Astrocyte of the cerebellum (primary cell): ENCODE results near the gene RECQL5.

ENCODE experiments used
- DNase-seq: peaks from one replicate; pipeline ENCODE4 v3.0.0-alpha.2; 2011; ENCODE audit warnings: low read depth
- H3K4me3 ChIP-seq: 2 replicates; pipeline ENCODE4 v1.5.1; 2011; ENCODE audit warnings: mild to moderate bottlenecking, low read depth, low read length, moderate library complexity
- in situ Hi-C: cut with HindIII; loops from 2 replicates; pipeline ENCODE4 v1.10.0; 2017; ENCODE audit warnings: low sequenced_read_pairs
- TF ChIP-seq, protein P1 (sequence below): IDR thresholded peaks from 2 replicates; pipeline ENCODE4 v1.5.1; 2012; ENCODE audit warnings: low read length, low read depth, moderate library complexity, mild to moderate bottlenecking; ENCODE audit errors: missing control alignments

Gene RECQL5

GRCh38 chr17:75680431-75680830 lies 13.5 kb upstream of the RECQL5 start:
- TF ChIP-seq, protein P1, sequence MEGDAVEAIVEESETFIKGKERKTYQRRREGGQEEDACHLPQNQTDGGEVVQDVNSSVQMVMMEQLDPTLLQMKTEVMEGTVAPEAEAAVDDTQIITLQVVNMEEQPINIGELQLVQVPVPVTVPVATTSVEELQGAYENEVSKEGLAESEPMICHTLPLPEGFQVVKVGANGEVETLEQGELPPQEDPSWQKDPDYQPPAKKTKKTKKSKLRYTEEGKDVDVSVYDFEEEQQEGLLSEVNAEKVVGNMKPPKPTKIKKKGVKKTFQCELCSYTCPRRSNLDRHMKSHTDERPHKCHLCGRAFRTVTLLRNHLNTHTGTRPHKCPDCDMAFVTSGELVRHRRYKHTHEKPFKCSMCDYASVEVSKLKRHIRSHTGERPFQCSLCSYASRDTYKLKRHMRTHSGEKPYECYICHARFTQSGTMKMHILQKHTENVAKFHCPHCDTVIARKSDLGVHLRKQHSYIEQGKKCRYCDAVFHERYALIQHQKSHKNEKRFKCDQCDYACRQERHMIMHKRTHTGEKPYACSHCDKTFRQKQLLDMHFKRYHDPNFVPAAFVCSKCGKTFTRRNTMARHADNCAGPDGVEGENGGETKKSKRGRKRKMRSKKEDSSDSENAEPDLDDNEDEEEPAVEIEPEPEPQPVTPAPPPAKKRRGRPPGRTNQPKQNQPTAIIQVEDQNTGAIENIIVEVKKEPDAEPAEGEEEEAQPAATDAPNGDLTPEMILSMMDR, result no peak
- in situ Hi-C loops, result no loop called here
- no peak overlapping the region for H3K4me3 ChIP-seq
- DNase-seq, result no peak

GRCh38 chr17:75679706-75680211 lies 12.8 kb upstream of the RECQL5 start:
- in situ Hi-C loops, result no loop called here
- TF ChIP-seq, protein P1, result peak; percentile 36
- H3K4me3 ChIP-seq, result no peak overlapping the region
- DNase-seq, result no peak

DNA sequence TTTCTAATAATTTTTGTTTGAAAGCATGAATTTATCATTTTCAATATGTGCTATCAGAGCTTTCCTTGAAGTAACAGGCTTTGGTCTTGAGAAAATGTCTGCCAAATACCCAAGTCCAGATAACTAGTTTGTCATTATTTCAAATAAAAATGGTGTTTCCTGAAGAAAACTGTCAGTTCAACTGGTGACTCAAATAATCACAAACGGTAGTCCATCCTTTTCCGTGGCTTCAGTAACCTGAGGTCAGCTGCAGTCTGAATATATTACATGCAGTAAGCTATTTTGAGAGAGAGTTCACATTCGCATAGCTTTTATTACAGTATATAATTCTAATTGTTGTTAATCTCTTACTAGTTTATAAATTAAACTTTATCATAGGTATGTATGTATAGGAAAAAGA lies 9.5 kb upstream of the RECQL5 start:
- TF ChIP-seq, protein P1, result no peak
- in situ Hi-C loops, result no loop called here
- DNase-seq, result no peak
- no peak overlapping the region for H3K4me3 ChIP-seq

DNA sequence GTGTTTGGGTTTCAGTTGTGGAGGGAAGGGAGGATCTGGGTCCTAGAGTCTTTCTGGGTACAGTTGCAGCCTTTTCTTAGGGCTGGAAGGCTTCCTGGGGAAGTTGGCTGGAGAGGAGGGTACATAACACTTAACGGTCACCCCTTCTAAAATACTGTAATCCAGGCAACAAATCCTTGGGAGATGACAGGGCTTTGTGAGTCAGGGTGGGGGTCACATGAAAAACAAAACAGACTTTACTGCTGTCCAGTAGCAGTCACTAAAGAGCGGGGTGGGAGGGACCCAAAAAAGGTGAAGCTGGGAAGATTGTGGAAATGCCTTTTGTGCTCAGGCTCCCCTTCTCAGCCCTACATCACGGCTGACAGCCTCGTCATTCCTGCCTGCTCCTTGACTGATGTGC lies 6.5 kb upstream of the RECQL5 start:
- TF ChIP-seq, protein P1, result no peak

GRCh38 chr17:75672011-75672410 lies 5.1 kb upstream of the RECQL5 start:
- TF ChIP-seq, protein P1, result no peak
- DNase-seq, result no peak
- in situ Hi-C loops, result no loop called here
- no peak overlapping the region for H3K4me3 ChIP-seq

More for the DNA sequence above, 6.5 kb upstream of the RECQL5 start:
- no peak for DNase-seq
- H3K4me3 ChIP-seq, result no peak overlapping the region
- in situ Hi-C loops, result no loop called here

DNA sequence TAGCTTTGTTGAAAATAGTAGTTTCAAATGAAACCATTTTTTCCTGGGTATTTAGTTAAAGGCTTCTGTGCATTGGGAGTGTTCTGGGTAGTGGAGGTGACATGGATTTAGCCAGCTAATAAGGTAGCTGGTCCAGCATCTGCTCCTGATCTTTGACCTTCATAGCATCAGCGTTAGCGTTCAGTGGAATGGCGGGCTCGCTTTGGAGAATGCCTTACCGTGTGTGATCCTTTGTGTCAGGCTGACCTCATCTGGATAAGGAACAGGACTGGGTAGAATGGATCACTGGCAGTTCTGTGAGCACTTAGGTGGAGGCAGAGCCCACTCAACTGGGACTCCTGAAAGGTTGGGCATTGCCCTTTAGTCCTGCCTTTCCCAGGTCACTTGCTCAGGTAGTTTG lies 3.9 kb upstream of the RECQL5 start:
- no peak overlapping the region for H3K4me3 ChIP-seq
- no peak for DNase-seq
- in situ Hi-C loops, result no loop called here
- TF ChIP-seq, protein P1, result no peak

- in situ Hi-C loops, result no loop called here
- peak overlapping the region; percentile 75 for H3K4me3 ChIP-seq
- DNase-seq, result no peak
- TF ChIP-seq, protein P1, result no peak
These were observed 1.5 kb upstream of the RECQL5 start for GRCh38 chr17:75668489-75668888.
